ENCODE results near the gene BCL6B. TPM values are rescaled to one million over a fixed set of nuclear protein-coding genes. Genes with fewer than 3 reads are reported as not detected.

Gene BCL6B
- total RNA-seq, 1 experiment from 2014 or later = 0.57 TPM

DNA sequence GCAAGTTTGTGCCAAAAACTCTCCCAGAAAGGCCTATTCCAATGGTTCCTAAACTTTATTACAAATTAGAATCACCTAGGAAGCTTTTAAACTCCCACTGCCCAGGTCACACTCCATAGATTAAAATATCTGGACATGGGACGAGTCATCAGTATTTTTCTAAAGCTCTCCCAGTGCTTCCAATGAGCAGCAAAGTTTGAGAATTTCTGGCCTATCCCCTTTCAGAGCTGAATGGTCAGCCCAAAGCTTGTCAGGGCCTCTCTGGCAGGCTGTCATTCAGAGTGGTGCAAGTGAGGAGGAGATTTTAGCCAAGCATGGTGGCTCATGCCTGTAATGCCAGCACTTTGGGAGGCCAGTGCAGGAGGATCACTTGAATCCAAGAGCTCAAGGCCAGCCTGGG, 2.4 kb downstream of the BCL6B start:
- ATAC-seq = no peak
- CTCF ChIA-PET = interaction anchor here (1.0 to 2.5 kb wide), 4 partner anchors 10 to 182 kb away, joined by 3 to 8 read pairs (median 6); partner anchors contain the start of gene SLC16A13

More for the DNA sequence above, 2.4 kb downstream of the BCL6B start:
- Histone ChIP-seq H3K79me2 (ENCODE audit: insufficient read depth, low read length) (no peaks in the 10 kb centered on the region), H4K20me1 (ENCODE audit: insufficient read depth) (no peaks in the 10 kb centered on the region), H3K36me3 (ENCODE audit: control insufficient read depth in 1 of 2, insufficient read depth in 2 of 2, low read length in 2 of 2) (no peaks in the 10 kb centered on the region), H3K9ac (ENCODE audit: low read length) (no peak overlapping the region), H3K4me3 (replicated peaks in 1 of 2; ENCODE audit: low read depth in 1 of 2, low read length in 2 of 2) (no peak overlapping the region), H3K27ac (ENCODE audit: low read depth, low read length) (no peak overlapping the region), H3K9me3 (ENCODE audit: control insufficient read depth in 1 of 2, insufficient read depth in 1 of 2, low read depth in 1 of 2, low read length in 2 of 2) (no peaks in the 10 kb centered on the region), H3K4me2 (ENCODE audit: low read length) (no peak overlapping the region), H2AFZ (ENCODE audit: low read depth, low read length, poor library complexity, severe bottlenecking) (no peak overlapping the region), H3K27me3 (ENCODE audit: insufficient read depth, low read length) (no peaks in the 10 kb centered on the region), H3K4me1 (ENCODE audit: control insufficient read depth in 1 of 2, insufficient read depth in 2 of 2, low read length in 2 of 2) (peaks cover 4 to 40% of the 10 kb centered on the region in 2 experiments; a peak in 3 of 4 replicates), H3K9me2 (ENCODE audit: insufficient read depth) (no peaks in the 10 kb centered on the region)
- BruUV-seq (replicated peaks) = no TSS peak
- TF ChIP-seq SRF (IDR thresholded peaks at IDR 0.05; ENCODE audit: low read depth) (no peak), JUND (IDR thresholded peaks at IDR 0.05) (no peak), YY1 (IDR thresholded peaks at IDR 0.05; ENCODE audit: extremely low read depth, insufficient replicate concordance, low read depth, low read length) (no peak), FOSL1 (IDR thresholded peaks at IDR 0.05; ENCODE audit: low read depth) (no peak), CEBPB (IDR thresholded peaks at IDR 0.05; ENCODE audit: low read depth) (no peak), ZFX (IDR thresholded peaks at IDR 0.05) (no peak), EZH2phosphoT487 (IDR thresholded peaks at IDR 0.05; ENCODE audit: borderline replicate concordance) (no peak), POLR2A (IDR thresholded peaks at IDR 0.05; ENCODE audit: borderline replicate concordance, extremely low read depth, insufficient read depth, insufficient read length) (no peak), EZH2 (IDR thresholded peaks at IDR 0.05) (no peak), EGR1 (IDR thresholded peaks at IDR 0.05; ENCODE audit: low read depth) (no peak), ELF1 (IDR thresholded peaks at IDR 0.05; ENCODE audit: borderline replicate concordance, low read depth) (no peak), CBX3 (IDR thresholded peaks at IDR 0.05; ENCODE audit: low read depth) (no peak), POLR2AphosphoS5 (IDR thresholded peaks at IDR 0.05; ENCODE audit: low read depth, low read length) (no peak), ZNF274 (IDR thresholded peaks at IDR 0.05; ENCODE audit: low read depth, low read length) (no peak), SIN3A (IDR thresholded peaks at IDR 0.05; ENCODE audit: low read depth) (no peak)
- TF ChIP-seq, protein P1, sequence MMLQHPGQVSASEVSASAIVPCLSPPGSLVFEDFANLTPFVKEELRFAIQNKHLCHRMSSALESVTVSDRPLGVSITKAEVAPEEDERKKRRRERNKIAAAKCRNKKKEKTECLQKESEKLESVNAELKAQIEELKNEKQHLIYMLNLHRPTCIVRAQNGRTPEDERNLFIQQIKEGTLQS (IDR thresholded peaks at IDR 0.05) = no peak
- TF ChIP-seq, protein P2, sequence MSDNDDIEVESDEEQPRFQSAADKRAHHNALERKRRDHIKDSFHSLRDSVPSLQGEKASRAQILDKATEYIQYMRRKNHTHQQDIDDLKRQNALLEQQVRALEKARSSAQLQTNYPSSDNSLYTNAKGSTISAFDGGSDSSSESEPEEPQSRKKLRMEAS (IDR thresholded peaks at IDR 0.05) = no peak
- TF ChIP-seq, protein P3, sequence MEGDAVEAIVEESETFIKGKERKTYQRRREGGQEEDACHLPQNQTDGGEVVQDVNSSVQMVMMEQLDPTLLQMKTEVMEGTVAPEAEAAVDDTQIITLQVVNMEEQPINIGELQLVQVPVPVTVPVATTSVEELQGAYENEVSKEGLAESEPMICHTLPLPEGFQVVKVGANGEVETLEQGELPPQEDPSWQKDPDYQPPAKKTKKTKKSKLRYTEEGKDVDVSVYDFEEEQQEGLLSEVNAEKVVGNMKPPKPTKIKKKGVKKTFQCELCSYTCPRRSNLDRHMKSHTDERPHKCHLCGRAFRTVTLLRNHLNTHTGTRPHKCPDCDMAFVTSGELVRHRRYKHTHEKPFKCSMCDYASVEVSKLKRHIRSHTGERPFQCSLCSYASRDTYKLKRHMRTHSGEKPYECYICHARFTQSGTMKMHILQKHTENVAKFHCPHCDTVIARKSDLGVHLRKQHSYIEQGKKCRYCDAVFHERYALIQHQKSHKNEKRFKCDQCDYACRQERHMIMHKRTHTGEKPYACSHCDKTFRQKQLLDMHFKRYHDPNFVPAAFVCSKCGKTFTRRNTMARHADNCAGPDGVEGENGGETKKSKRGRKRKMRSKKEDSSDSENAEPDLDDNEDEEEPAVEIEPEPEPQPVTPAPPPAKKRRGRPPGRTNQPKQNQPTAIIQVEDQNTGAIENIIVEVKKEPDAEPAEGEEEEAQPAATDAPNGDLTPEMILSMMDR (IDR thresholded peaks at IDR 0.05 in 2 of 3, conservative IDR thresholded peaks at IDR 0.05 in 1 of 3; ENCODE audit: borderline replicate concordance in 1 of 3, insufficient read depth in 1 of 3, low read depth in 2 of 3, low read length in 2 of 3) = no peak
- TF ChIP-seq, protein P4, sequence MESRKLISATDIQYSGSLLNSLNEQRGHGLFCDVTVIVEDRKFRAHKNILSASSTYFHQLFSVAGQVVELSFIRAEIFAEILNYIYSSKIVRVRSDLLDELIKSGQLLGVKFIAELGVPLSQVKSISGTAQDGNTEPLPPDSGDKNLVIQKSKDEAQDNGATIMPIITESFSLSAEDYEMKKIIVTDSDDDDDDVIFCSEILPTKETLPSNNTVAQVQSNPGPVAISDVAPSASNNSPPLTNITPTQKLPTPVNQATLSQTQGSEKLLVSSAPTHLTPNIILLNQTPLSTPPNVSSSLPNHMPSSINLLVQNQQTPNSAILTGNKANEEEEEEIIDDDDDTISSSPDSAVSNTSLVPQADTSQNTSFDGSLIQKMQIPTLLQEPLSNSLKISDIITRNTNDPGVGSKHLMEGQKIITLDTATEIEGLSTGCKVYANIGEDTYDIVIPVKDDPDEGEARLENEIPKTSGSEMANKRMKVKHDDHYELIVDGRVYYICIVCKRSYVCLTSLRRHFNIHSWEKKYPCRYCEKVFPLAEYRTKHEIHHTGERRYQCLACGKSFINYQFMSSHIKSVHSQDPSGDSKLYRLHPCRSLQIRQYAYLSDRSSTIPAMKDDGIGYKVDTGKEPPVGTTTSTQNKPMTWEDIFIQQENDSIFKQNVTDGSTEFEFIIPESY (IDR thresholded peaks at IDR 0.05; ENCODE audit: extremely low read depth, insufficient replicate concordance, low read length) = no peak
- intact Hi-C loops (cut with micrococcal nuclease) = no loop called here
- DNase-seq (ENCODE audit: low read depth, low spot score) = no peak
- RAD21 ChIA-PET (ENCODE audit: low non-redundant PET in 1 of 2, low total read pairs in 2 of 2, uncharacterized antibody in 2 of 2, unreplicated experiment in 2 of 2) = no interaction called here
- POLR2A ChIA-PET = interaction anchor here (0.7 to 0.8 kb wide), 2 partner anchors 12 to 374 kb away, joined by 3 read pairs; partner anchors contain the start of genes C17orf100 and MED31
